Measurements from ENCODE around the gene ARHGAP18.
A peak's percentile ranks its signal among the peaks of the same experiment; 100 is the strongest.

The ARHGAP18 gene

GRCh38 chr6:129725341-129725740 lies 15.4 kb upstream of the ARHGAP18 start:
- no peak for DNase-seq (ENCODE audit: low read depth)

- DNase-seq (ENCODE audit: low read depth): no peak
Observed at GRCh38 chr6:129719692-129720091, 9.7 kb upstream of the ARHGAP18 start.

GRCh38 chr6:129717277-129717676 lies 7.3 kb upstream of the ARHGAP18 start:
- no peak for DNase-seq (ENCODE audit: low read depth)

GRCh38 chr6:129713806-129714333 lies 3.9 kb upstream of the ARHGAP18 start:
- DNase-seq (ENCODE audit: low read depth): no peak

GRCh38 chr6:129711271-129711631 lies 1.3 kb upstream of the ARHGAP18 start:
- DNase-seq (ENCODE audit: low read depth): no peak

- no peak for DNase-seq (ENCODE audit: low read depth)
Observed at GRCh38 chr6:129710450-129711270, 683 bp upstream of the ARHGAP18 start.

- no peak for DNase-seq (ENCODE audit: low read depth)
Observed at GRCh38 chr6:129709196-129709768, 695 bp downstream of the ARHGAP18 start.

- DNase-seq (ENCODE audit: low read depth): no peak
Observed at GRCh38 chr6:129708496-129709195, 1.3 kb downstream of the ARHGAP18 start.

- no peak for DNase-seq (ENCODE audit: low read depth)
Observed at GRCh38 chr6:129707882-129708495, 2.0 kb downstream of the ARHGAP18 start.

GRCh38 chr6:129707028-129707427 lies 2.9 kb downstream of the ARHGAP18 start:
- no peak for DNase-seq (ENCODE audit: low read depth)

GRCh38 chr6:129705212-129705611 lies 4.8 kb downstream of the ARHGAP18 start:
- DNase-seq (ENCODE audit: low read depth): no peak

GRCh38 chr6:129704708-129705107 lies 5.3 kb downstream of the ARHGAP18 start:
- DNase-seq (ENCODE audit: low read depth): no peak

GRCh38 chr6:129701721-129702455 lies 8.1 kb downstream of the ARHGAP18 start:
- DNase-seq (ENCODE audit: low read depth): peak; percentile 80

- no peak for DNase-seq (ENCODE audit: low read depth)
Observed at GRCh38 chr6:129700666-129701065, 9.3 kb downstream of the ARHGAP18 start.

GRCh38 chr6:129699659-129700058 lies 10.3 kb downstream of the ARHGAP18 start:
- DNase-seq (ENCODE audit: low read depth): no peak

- DNase-seq (ENCODE audit: low read depth): no peak
Observed at GRCh38 chr6:129698430-129698829, 11.5 kb downstream of the ARHGAP18 start.

- no peak for DNase-seq (ENCODE audit: low read depth)
Observed at GRCh38 chr6:129697788-129698187, 12.2 kb downstream of the ARHGAP18 start.

GRCh38 chr6:129696843-129697242 lies 13.1 kb downstream of the ARHGAP18 start:
- DNase-seq (ENCODE audit: low read depth): no peak

- DNase-seq (ENCODE audit: low read depth): no peak
Observed at GRCh38 chr6:129696028-129696418, 14.0 kb downstream of the ARHGAP18 start.

- DNase-seq (ENCODE audit: low read depth): no peak
Observed at GRCh38 chr6:129695373-129696027, 14.5 kb downstream of the ARHGAP18 start.

GRCh38 chr6:129694036-129694435 lies 15.9 kb downstream of the ARHGAP18 start:
- DNase-seq (ENCODE audit: low read depth): no peak

Data from HS-5 (cell line).